HG03196 (cell line): ENCODE measurements around the gene OR5AR1.
"Not testable (repeated sequence)": the region's sequence is repeated elsewhere in the genome, so short reads cannot be mapped to it uniquely, and the experiment has no call there.

Source experiments
- ATAC-seq: cut with Tn5 transposase; IDR thresholded peaks from one replicate; pipeline ENCODE4 v1.9.1; 2021; ENCODE audit not compliant: unreplicated experiment

The OR5AR1 gene

DNA sequence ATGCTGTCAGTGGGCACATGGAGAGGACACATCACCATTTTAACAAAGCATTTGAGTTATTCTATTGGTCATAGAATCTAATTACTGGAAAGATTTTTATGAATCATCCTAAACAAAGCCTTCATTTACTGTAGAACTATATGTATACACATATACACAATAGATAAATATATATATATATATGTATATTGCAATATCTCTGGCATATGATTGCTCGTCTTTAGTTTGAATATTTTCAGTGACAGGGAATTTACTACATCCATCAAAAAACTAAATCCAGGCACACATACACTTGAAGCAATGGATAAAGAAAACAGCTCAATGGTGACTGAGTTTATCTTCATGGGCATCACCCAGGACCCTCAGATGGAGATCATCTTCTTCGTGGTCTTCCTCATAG is at the start of gene OR5AR1:
Gene OR5AR1 (plus strand): TSS at position 301 of the 400 bp plus-strand sequence. CDS start 0 bp downstream, at position 301.
- ATAC-seq: no peak

DNA sequence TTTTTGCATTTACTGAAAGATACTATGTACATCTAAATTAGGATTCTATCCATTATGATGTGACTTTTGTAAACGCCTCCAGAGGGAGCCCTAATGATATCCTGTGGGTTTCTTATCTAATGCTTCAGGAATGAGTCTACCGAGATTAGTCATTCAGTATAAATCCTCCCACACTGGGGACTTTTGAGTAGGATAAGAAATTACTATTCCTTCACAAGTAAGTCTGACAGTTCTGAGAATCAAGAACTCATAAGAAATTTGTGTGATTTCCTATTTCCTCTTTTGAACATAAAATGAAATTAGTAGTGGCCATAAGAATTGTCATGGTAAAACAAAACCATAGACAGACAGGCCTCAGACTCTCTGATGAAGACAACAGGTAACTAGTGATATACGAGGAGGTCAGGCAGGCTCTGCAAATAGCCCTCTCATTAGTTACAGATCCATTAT is 38.8 kb upstream of the OR5AR1 start:
- ATAC-seq: no peak

DNA sequence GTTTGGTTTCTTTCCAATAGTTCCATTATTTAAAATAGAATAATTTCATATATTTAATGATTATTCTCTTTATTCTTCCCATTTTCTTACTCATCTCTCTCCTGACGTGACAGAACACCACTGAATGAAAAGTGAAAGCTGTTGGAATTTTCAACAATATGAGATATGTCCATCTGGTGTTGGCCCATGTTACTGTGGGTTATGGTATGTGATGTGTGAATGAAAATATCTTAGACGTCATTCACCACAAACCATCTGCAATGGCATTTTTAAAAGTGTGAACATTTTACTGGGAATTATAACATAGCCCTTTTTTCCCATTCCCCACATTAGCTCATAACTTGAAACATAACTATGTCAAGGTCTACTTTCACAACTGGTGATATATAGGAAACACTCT is 37.5 kb upstream of the OR5AR1 start:
- no peak for ATAC-seq

DNA sequence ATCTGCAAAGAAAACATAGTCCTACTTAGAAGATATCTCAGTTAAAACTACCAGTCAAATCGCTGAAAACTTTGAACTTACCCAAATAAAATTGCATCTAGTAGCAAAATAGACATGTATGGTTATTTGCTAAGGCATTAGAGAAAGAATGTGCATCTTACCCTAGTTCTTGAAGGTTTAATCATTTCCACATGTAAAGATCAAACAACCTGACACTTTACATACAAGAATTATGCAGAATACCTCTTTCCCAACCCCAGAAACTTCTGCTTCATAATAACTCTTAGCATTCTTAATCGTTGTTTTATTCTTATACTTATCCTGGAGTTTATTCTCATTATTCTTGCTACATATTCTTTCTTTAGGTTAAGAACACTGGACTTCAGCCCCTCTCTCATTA is 31.2 kb upstream of the OR5AR1 start:
- no peak for ATAC-seq

DNA sequence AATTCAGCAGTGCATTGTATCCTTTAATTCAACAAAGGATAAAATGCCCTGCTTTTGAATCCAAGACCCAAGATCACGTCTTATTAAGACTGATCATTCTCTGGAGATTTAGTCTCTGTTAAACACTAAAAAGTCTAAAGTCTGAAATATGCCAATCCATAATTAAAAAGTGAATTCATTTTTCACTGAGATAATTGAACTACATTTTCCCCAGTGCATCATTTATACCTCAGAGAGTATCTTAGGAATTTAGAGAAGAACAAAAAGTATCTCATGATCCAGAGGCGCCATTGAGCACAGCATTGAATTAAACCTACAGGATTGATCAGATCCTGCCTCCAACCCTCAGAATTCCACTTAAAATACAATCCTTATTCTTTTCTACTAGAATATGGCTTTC is 26.6 kb upstream of the OR5AR1 start:
- ATAC-seq: no peak

DNA sequence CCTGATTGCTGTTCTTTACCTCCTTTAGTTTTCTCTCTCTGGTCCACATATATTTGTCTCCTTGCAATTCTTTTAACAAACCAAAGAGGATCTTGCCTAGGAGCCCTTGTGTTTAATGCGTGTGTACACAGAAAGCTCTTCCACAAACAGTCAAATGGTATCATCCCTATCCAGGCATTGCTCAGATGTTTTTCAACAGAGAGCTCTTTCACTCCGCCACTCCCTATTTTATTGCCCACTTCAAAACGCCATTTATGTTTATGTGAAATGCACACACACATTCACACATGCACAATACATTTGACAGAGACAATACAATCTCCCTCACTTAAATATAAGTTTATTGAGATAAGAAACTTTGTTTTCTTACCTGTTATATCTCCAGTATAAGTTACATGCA is 26.0 kb upstream of the OR5AR1 start:
- ATAC-seq: no peak

DNA sequence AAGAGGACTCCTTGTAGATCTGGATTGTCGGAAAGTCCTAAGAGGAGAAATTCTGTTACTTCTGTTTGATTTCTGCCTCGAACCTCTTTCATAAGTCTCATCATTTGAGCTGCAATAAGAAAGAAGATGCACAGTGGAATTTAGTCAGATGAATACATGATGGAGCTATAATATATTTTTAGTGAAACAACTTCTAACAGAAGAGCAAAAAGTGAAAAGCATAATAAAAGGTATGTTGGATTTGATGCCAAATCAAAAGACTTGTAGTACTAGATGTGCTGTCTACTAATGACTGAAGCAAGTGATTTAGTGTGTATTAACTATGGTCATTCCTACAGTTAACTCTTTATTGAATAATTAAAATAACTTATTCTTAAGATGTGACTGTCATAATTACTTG is 21.1 kb upstream of the OR5AR1 start, which contains the start of gene OR5AP2:
Gene OR5AP2 (minus strand): TSS at position 101 of the 400 bp plus-strand sequence. CDS start 0 bp downstream, at position 101.
- no peak for ATAC-seq

DNA sequence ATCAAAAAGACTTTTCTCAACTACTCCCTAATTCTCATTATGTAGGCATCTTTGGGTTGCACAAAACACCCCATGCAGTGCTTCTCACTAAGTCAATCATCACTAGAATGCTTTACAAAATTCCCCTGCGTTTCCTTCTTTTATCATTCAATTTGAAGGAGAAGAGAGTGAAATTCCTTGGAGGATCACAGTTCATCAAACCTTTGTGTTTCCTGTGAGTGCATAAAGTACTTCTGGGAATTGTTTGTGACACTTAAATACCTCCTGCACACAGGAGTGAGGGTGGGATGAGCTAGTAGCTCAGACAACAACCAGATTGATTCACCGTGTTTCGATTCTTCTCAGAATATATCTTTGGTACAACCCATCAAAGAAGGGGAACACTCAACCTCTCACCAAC is 3.7 kb upstream of the OR5AR1 start:
- ATAC-seq: no peak

DNA sequence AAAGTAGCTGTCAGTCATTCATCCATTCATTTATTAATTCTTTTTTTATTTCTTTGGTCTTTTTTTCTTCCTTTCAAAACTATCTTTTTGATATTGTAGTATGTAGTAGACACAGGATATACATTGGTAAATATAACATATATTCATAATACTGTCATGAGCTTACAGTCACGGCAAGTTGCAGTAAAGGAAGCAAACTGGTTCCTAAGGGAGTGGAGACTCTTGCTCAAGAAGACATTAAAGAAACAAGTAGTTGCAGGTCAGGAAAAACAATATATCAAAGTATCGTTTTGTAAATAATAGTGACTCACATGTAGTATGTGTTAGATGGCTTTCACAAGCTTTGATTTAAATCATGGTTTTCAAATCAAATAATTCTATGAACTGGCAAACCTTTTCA is 7.5 kb downstream of the OR5AR1 start:
- no peak for ATAC-seq

DNA sequence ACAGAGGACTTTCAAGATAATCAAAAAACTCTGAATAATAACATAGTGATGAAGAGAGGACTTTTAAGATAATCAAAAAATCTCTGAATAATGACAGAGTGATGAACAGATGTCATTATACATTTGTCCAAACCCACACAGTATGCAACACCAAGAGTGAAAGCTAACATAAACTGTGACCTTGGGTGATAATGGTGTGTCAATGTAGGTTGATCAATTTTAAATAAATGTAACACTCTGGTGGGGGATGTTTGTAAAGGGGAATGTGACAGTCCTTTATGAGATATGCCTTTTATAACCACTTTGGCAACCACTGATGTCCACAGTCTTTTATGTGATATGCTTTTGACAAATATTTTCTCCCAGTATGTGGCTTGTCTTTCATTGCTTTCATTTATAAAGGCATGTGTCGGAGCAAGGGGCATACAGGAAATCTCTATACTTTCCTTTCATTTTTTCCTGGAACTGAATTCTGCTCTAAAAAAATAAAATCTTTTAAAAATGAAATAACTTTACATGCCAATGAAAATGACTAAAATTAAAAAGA is 25.1 kb downstream of the OR5AR1 start:
- ATAC-seq: no peak

DNA sequence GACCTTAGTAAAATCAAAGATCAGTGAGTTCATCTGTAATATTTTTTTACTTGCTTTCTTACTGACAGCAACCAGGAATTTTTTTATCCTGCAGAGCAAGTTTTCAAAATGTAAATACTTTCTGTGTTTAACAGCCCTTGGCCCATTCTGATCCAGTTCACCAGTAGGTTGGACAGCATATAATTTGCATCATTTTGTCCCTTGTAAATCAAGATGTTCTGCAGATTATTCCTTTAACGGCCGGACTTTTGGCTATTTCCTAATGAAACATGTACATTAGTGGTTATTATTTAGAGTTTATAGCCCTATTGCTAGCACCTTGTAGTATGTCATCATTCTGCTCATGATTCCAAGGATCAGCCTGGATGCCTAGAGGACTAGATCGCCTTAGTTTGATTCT is 27.7 kb downstream of the OR5AR1 start:
- not testable (repeated sequence) for ATAC-seq

DNA sequence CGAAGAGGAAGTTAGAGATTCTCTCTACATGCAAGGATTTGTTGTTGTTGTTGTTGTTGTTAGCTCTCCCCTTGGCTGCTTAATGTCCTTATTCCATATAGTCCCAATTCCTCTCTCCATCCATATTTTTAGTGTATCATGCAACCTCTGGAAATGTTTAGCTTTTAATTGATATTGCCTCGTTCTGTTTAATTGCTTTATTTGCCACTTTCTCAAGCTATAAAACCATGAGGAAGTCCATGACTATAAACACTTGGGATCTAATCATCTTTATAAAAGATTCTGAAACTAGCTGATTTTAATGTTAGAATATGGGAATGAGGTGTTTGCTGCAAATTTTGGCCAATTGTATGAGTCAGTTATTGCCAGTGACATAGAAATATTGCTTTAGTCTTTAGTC is 29.9 kb downstream of the OR5AR1 start:
- ATAC-seq: no peak

DNA sequence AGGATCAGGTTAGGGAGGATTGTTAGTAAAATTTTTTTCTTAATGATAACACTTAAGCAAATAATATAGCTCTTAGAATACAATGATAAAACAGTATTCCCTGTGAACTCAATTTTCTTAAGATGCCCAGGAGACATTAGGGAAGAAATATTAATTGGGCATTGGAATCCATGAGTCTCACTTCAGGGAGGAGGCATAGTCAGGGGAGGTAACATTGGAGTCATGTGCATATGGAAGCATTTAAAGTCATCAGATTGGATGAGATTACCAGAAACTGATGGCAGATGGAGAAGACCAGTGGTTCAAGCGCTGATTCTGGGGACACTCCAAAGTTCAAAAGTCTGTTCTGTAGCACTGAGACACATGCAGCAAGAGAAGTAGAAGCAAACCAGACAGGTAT is 35.3 kb downstream of the OR5AR1 start, which contains the start of gene OR9G1:
Gene OR9G1 (plus strand): TSS at position 301 of the 400 bp plus-strand sequence. CDS start 1,293 bp downstream, outside the sequence.
- no peak for ATAC-seq

DNA sequence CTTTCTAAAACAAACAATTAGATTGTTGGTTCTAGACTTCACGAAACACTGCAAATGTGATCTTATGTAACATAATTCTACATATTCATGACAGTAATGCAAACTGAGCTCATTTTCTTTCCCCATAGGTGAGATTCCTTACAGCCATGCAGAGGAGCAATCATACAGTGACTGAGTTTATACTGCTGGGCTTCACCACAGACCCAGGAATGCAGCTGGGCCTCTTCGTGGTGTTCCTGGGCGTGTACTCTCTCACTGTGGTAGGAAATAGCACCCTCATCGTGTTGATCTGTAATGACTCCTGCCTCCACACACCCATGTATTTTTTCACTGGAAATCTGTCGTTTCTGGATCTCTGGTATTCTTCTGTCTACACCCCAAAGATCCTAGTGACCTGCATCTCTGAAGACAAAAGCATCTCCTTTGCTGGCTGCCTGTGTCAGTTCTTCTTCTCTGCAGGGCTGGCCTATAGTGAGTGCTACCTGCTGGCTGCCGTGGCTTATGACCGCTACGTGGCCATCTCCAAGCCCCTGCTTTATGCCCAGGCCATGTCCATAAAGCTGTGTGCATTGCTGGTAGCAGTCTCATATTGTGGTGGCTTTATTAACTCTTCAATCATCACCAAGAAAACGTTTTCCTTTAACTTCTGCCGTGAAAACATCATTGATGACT is 36.9 kb downstream of the OR5AR1 start:
- ATAC-seq: no peak

DNA sequence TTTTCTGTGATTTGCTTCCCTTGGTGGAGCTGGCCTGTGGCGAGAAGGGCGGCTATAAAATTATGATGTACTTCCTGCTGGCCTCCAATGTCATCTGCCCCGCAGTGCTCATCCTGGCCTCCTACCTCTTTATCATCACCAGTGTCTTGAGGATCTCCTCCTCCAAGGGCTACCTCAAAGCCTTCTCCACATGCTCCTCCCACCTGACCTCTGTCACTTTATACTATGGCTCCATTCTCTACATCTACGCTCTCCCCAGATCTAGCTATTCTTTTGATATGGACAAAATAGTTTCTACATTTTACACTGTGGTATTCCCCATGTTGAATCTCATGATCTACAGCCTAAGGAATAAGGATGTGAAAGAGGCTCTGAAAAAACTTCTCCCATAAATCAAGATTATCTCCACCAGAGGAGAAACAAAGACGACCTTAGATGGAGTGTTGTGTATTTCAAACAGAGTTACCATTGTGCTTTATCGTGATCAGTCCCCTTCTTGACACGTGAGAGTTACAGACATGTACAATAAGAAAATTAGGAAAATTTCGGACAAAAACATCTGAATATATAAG is 37.5 kb downstream of the OR5AR1 start:
- ATAC-seq: no peak

DNA sequence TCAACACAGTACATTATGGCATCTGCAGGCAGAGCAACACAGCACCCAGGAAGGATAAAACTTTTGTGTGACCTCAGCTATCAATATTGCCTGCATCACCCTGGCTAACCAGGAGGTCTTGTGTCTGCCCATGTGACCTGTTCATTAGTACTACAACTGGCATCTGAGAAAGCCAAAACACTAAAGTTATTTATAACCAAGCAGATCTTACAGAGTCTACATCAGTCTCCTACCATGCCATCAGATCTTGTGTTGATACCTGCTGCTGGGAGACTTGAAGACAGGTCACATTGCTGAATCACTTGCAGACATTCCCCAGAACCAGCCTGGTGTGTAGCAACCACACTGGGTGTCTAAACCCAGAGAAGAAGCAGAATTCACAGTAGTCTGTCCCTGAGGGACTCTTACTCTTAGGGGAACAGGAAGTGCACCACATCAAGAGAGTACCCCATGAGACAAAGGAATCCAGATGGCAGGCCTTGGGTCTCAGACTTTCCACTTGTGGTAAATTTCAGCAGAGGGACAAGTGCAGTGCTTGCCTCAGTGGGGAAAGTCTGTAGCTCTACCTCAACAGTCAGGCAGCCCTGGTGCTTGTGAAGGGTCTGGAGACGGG is 42.4 kb downstream of the OR5AR1 start:
- no peak for ATAC-seq

DNA sequence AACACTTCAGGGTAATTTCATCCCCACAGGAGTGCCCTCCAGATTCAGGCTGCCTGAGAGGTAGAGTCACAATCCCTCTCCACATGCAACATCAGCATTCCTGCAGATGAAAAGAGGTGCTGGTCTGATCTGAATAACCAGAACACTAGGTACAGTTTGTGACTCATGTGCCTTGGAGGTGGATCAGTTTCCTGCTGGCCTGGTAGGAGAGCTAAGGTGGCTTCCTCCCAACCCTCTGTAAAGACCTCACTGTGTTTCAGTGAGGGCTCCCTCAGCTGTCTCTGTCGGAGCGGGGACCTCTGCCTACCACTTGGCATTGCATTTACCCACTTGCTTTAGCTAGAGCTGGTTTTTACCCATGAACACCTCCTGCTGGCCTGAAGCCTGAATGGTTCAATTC is 43.0 kb downstream of the OR5AR1 start:
- ATAC-seq: no peak

DNA sequence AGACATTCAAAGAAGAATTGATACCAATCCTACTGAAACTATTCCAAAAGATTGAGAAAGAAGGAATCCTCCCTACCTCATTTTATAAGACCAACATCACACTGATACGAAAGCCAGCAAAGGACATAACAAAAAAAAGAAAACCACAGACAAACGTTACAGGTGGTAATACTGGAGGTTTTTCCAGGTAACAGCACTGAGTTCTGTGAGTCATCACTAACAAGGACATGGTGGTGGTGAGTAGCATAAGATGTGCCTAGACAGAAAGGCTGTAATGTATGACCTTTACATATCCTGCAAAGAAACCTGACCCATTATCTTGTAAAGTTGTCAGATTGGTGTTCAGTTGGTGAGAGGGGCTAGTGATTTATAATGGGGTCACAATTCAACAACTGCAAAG is 50.7 kb downstream of the OR5AR1 start:
- no peak for ATAC-seq
